ENCODE measurements around the gene RACK1.
"Not testable (repeated sequence)": the region's sequence is repeated elsewhere in the genome, so short reads cannot be mapped to it uniquely, and the experiment has no call there.

The RACK1 gene

GRCh38 chr5:181243564-181244343 is at the start of gene RACK1:
TSS of gene RACK1 (minus strand) at chr5:181243906. CDS start at chr5:181243800, 106 bp downstream.
- DNase-seq (ENCODE audit: low read depth in 2 of 2) = peak; percentile 77 to 81

GRCh38 chr5:181287331-181287730 is 43.6 kb upstream of the RACK1 start:
- not testable (repeated sequence) for DNase-seq (ENCODE audit: low read depth in 2 of 2)

- DNase-seq (ENCODE audit: low read depth in 2 of 2) = not testable (repeated sequence)
These were observed 42.4 kb upstream of the RACK1 start for GRCh38 chr5:181285962-181286705.

DNA sequence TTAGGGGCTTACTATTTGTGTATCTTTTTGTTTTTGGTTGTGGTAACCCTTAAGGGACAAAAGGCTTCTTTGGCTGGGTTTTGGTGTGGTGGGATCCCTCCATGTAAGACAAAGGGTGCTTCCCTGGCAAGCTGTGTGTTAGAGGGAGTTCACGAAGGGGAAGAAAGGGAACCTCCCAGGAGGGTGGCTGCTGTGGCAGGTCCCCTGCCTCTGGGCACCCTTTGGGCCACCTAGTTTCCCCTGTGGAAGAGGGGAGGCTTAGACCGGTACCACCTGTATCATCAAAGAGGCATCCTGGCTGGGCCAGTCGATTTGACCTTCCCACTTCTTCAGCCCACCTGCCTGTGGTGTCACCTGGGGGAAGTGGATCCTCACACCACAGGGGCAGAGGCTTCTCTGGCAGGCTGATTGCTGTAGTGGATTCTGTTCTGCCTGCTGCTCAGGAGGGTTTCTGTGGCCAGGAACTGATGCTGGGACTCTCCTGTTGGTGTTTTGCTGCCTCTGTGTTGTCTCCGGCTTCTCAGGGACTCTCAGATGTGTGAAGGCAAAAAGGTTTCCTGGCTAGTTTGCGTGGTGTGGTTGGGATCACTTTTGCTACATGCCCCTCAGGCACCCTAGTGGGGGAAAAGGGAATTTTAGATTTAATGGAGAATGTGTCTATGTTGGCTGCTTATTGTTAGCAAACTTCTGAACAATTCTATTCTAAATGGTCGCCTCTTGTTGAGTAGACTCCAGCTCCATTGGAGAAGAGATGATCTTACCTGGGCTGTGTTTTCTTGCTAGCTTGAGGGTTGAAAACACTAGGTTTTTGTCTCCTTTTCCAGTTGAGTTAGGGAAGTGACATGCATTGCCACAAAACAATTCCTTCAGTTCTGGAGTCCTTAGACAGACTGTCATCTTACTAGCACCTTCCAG is 40.4 kb upstream of the RACK1 start:
- DNase-seq (ENCODE audit: low read depth in 2 of 2) = not testable (repeated sequence)

DNA sequence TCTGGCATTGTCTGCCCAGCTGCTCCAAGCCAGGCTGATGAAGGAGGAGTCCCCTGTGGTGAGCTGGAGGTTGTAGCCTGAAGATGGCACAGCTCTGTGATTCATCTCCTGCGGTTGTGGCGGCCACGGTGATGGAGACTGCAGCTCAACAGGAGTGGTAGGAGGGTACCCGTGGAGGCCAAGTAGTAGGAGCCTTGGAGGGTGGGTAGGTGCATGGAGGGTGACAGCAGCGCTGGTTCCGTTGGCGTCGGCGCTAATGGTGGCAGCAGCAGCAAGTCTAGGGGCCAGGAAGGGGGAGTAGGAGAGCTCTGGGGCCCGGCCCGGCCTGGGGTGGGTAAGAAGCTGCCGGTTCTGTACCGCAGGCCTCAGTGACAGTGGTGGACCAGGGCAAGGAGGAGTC is 39.6 kb upstream of the RACK1 start:
- DNase-seq (ENCODE audit: low read depth in 2 of 2) = no peak

DNA sequence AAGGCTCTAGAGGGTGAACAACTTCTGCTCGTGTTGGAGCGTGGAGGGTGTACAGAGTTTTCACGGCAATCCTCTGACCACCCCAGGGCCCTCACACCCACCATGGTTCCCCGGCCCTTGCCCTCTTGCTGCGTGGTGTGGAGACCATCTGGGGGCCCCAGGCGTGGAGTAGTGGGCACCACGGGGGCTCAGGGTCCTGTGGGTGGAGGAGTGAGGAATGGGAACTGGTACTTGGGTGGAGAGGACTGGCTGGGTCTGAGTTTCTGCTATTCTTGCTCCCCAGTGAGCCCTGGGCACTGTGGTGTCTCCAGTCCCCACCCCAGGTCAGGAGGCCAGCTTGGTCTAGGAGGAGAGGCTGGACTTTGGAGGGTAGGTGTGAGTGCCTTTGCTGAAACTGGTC is 39.2 kb upstream of the RACK1 start:
- DNase-seq (ENCODE audit: low read depth in 2 of 2) = no peak

GRCh38 chr5:181282415-181282814 is 38.7 kb upstream of the RACK1 start:
- not testable (repeated sequence) for DNase-seq (ENCODE audit: low read depth in 2 of 2)

GRCh38 chr5:181281984-181282316 is 38.2 kb upstream of the RACK1 start:
- no peak for DNase-seq (ENCODE audit: low read depth in 2 of 2)

DNA sequence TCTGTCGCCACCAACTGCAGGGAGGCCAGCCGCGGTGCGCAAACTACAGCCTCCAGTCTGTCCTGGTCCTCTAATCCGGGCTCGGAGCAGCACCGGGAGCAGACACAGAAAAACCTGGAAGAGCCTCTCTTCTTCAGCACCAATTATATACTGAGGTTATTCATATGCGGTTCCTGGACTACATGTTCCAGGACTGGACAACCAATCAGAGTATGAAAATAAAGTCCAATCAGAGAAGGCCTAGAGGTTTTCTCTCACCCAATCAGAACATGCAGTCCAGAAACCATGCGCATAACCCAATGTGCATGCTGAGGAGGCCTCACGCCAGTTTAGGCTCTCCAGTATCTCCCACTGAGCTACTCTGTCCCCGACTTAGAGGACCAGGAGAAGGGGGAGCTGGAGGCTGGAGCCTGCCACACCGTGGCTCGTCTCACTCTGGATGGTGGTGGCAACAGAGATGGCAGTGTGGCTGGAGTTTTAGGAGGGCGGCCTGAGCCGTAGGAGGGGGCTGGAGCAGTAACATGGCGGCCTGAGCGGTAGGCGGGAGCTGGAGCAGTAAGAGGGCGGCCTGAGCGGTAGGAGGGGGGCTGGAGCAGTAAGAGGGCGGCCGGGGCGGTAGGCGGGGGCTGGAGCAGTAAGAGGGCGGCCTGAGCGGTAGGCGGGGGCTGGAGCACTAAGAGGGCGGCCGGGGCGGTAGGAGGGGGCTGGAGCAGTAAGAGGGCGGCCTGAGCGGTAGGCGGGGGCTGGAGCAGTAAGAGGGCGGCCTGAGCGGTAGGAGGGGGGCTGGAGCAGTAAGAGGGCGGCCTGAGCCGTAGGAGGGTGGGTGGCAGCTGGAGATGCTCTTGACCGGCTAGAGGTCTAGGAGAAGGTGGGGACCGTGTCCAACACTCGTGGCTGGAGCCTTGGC is 37.6 kb upstream of the RACK1 start:
- DNase-seq (ENCODE audit: low read depth in 2 of 2) = no peak

DNA sequence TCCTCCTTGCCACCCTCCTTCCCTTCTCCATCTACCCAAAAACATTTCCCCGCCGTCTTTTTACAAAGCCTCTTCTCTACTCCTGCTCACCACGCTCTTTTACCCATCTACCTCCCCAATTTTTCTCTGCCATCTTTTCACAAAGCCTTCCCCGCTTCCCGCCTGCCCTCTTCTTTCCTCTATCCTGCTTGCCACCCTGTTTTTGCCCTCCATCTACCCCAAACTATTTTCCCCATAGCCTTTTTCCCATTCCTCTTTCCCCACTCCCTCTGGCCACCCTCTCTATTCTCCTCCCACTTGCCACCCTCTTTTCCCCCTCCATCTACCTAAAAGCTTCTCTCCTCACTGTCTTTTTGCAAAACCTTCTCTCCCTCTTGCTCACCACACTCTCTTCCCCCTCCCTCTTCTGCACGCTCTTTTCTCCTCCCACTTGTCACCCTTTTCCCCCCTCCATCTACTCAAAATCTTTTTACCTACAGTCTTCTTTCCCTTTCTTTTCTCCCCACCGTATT is 36.6 kb upstream of the RACK1 start:
- no peak for DNase-seq (ENCODE audit: low read depth in 2 of 2)

- not testable (repeated sequence) for DNase-seq (ENCODE audit: low read depth in 2 of 2)
These were observed 29.7 kb upstream of the RACK1 start for GRCh38 chr5:181273433-181273744.

DNA sequence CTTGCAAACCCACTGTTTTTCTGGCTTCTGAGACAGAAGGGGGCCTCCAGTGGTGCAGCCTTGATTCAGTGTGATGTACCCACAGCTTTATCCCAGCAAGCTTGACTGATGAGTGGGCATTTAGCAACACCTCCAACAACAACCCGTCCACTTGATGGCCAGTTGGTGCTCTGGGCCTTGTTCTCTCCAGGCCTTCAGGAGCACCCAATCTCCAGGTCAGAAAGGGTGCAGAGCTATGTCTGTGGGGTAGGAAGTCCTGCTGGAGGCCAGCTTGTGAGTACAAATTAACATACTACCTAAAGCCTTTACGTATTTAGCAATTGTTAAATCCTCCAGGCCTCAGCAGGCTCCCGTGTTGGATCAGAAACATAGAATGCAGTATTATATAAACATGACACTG is 27.4 kb upstream of the RACK1 start:
- no peak for DNase-seq (ENCODE audit: low read depth in 2 of 2)

GRCh38 chr5:181267907-181268306 is 24.2 kb upstream of the RACK1 start:
- DNase-seq (ENCODE audit: low read depth in 2 of 2) = not testable (repeated sequence)

GRCh38 chr5:181267291-181267904 is 23.7 kb upstream of the RACK1 start:
- DNase-seq (ENCODE audit: low read depth in 2 of 2) = not testable (repeated sequence)

GRCh38 chr5:181265092-181265671 is 21.5 kb upstream of the RACK1 start:
- no peak for DNase-seq (ENCODE audit: low read depth in 2 of 2)

DNA sequence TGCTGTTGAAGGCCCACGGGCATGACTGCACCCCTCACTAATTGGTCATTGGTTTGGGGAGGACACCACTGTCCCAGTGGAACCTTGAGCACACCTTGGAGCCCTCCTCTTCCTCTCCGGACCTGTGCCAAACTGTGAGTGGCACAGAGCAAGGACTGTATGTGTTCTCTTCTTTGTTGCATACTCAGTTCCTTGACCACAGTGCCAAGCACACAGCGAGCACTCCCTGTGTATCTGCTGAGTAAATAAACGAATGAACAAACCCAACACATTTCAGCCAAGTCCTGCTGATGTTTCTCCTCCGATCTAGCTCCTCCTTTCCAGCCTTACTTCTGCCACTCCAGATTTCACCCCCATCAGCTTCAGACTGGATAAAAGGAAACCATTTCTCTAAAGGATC is 19.9 kb upstream of the RACK1 start:
- no peak for DNase-seq (ENCODE audit: low read depth in 2 of 2)

DNA sequence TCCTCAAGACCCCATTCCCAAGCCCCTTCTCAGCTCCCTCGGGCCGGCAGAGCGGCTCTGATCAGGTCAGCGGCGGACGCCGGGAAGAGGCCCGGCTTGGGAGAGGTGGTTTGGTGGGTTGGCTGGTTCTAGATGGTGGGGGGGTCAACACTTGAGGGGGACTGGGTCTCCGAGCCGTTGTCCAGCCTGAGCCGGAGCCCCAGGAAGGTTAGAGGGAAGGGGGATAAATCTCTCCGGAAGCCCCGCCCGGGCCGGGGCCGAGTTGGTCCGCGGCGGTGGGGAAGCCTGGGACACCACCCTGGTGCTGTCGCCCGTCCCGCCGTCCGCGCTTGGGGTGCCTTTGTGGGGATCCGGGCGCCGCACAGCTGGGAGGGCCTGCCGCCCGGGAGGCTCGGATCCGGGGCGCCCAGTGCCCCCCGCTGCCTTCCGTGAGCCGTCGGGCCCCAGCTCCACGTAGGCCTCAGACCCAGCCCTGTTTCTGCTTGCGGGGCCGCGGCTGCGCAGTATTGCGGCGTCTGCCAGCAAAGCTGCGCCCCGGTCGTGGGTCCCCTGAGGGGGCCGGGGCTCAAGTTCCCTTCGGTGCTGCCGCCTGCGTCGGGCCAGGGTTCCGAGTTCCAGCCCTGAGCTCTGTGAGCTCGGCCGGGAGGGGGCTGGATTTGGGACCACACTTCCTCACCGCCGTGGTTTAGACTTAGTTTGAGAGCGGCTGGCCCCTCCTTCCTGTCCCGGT is 17.8 kb upstream of the RACK1 start:
- peak; percentile 52 to 53 for DNase-seq (ENCODE audit: low read depth in 2 of 2)

- peak; percentile 81 to 83 for DNase-seq (ENCODE audit: low read depth in 2 of 2)
These were observed 17.1 kb upstream of the RACK1 start, which contains the start of gene TRIM52 for GRCh38 chr5:181260720-181261319. TSS of gene TRIM52 (minus strand) at chr5:181261143. CDS start at chr5:181260813, 330 bp downstream.
